ENCODE data around the gene ANXA2.
A peak's percentile ranks its signal among the peaks of the same experiment; 100 is the strongest.

Gene ANXA2

DNA sequence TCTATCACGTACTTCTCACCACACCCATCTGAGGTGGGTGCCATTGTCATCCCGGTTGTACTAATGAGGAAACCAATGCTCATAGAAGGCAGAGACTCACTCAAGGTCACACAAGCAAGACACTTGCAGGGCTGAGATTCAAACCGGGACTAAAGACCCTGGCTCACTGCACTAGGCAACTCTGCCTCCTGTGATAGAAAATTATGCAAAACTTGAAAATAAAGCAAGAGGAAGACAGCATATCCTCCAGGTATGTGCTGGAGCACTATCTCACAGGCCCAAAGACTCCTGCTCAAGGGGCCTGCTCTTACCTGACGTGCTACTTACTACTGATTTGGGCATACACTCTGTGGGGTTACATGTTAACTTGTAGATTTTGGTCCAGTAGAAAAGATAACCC, 25.6 kb downstream of the ANXA2 start:
- no peak for DNase-seq (ENCODE audit: low read depth in 4 of 4, low spot score in 1 of 4)

DNA sequence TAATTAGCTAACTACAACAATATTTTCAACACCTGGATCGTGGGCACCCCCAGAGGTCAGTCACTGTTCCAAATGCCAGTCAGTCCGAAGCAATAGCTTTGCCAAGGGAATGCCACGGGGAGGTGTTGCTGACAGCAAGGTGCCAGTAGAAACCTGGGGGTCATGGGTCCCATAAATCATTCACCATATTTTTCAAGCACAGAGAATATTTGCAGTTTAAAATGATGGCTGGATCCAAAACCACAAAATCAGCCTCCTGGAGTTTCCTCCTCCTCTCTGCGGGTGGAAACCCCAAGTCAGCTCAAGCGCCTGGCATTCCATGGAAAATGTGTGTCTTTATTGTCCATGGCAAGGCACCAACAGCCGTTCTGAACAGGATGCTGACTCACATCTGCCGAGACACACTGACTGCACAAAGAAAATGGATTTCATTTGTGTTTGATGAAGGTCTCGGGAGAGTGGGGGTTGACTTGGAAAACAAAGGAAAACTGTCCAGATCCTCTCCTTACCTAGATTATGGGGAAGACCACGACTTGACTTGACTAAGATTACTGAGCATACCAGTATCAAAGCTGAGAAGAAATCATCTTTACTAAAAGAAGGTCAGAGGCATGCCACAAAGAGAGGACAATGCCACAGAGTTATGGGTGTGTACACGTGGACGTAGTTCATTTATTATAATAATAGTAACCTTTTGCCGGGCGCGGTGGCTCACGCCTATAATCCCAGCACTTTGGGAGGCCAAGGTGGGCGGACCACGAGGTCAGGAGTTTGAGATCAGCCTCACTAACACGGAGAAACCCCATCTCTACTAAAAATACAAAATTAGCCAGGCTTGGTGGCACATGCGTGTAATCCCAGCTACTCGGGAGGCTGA, 26.4 kb downstream of the ANXA2 start:
- no peak for DNase-seq (ENCODE audit: low read depth in 4 of 4, low spot score in 1 of 4)

DNA sequence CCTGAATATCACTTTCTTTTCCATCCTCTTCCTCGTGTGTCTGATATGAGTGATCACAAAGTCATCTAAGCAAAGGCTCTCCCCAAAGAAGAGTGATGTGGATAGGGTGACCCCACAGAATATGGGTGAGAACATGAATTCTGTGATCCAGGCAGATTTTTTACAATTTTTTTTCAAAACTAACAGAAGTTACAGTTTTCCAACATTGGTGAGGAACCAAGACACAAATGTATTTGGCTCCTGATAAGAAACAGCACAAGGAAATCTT, 27.0 kb downstream of the ANXA2 start:
- no peak for DNase-seq (ENCODE audit: low read depth in 4 of 4, low spot score in 1 of 4)

GRCh38 chr15:60370105-60370868, 27.5 kb downstream of the ANXA2 start:
- no peak for DNase-seq (ENCODE audit: low read depth in 4 of 4, low spot score in 1 of 4)

GRCh38 chr15:60369696-60370095, 28.1 kb downstream of the ANXA2 start:
- no peak for DNase-seq (ENCODE audit: low read depth in 4 of 4, low spot score in 1 of 4)

DNA sequence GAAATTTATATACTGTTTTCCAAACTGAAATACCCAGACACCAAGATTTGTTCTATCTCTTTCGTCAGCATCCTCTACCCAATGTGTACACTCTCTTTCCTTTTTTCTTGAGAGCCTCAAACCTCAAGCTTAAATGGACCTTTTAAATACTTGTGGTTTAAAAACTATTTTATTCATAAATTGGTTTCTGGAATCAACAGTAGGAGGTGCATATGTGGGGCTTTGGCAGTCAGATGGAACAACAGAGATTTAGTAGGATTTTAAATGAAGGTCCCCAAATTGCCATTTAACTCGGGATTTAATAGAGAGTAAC, 33.2 kb downstream of the ANXA2 start:
- DNase-seq (ENCODE audit: low read depth in 4 of 4, low spot score in 1 of 4) = no peak

GRCh38 chr15:60363903-60364611, 33.7 kb downstream of the ANXA2 start:
- DNase-seq (ENCODE audit: low read depth in 4 of 4, low spot score in 1 of 4) = no peak

DNA sequence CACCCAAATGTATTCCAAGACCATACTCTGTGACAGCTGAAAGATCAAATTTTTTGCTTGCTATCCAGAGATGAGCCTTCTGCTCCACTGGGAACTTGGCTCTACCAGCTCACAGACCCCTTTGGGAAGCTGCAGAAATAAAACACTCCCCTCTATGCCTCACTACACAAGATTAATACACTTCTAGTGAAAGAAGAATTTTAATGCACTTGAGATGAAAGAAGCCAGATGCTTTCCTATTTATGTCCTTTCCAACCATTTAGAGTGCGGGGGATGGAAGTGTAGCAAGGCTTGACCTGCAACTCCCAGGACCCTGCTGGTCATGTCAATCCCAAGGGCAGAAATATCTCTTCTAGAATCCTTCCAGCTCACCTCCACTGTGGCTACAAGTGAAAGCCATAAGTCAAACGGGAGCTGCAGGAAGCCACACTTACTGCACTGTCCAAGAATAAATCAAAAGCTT, 34.7 kb downstream of the ANXA2 start:
- no peak for DNase-seq (ENCODE audit: low read depth in 4 of 4, low spot score in 1 of 4)

- DNase-seq (ENCODE audit: low read depth in 4 of 4, low spot score in 1 of 4) = peak in 3 of 4 experiments; percentile 8 to 33 (median 9)
Observed at GRCh38 chr15:60362321-60363086, 35.3 kb downstream of the ANXA2 start.

DNA sequence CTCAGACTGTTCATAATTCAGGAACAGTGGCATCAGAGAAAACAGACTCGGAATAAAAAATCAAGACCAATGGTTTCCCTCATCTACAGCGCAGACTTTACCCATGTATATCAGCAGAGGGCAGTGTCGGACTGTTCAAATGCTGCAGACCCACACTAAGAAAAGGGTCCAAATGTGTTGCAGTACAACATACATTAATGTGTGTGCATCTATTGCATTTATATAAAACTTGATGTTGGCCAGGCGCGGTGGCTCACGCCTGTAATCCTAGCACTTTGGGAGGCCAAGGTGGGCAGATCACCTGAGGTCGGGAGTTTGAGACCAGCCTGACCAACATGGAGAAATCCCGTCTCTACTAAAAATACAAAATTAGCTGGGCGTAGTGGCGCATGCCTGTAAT, 38.0 kb downstream of the ANXA2 start:
- DNase-seq (ENCODE audit: low read depth in 4 of 4, low spot score in 1 of 4) = peak in 2 of 4 experiments; percentile 10 to 20

DNA sequence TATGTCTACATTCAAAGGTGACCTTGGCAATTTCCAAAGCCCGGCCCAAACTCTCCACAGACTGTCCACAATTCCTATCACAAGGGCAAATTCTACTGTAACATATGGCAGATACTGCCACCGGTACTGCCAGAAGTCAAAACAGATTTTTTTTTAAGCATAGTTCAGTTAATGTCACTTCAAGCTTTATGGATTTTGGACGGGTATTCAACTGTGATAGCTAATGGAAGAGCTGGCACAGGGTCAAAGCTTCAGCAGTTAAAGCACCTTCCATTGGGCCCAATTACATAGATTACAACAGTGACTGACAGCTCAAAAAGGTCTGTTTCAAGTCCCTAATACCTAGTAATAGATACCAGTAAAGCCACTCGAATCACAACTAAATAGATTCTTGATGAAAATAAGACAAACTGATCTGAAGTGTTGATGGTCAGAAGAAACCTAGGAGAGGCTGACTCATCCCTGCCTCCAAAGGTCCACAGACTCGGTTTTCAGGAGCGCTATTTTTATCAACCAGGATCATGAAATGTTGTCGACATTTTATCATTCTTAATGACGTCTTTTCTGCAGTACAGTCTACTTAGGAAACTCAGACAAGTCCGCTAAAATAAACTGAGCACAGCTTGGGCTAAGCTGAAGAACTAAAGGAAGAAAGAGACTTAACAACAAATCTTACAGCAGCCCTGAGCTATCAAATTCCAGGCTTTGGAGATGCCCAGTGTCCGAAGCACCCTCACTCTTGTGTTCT, 38.7 kb downstream of the ANXA2 start:
- DNase-seq (ENCODE audit: low read depth in 4 of 4, low spot score in 1 of 4) = no peak

DNA sequence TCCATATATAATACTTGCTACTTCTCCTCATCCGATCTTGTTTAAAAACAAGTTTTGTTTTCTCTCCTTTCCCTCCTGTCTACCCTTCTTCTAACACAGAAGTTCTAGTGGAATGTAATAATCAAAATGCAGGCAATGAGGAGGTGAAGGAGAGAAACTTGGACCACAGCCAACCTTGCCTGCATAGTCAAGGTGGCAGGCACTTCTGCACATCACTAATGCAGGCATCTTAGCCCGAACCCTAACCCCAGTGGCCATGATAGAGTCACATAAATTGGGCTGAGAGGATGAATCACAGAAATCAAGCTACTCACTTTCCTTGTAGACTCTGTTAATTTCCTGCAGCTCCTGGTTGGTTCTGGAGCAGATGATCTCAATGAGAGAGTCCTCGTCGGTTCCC, 41.0 kb downstream of the ANXA2 start:
- no peak for DNase-seq (ENCODE audit: low read depth in 4 of 4, low spot score in 1 of 4)

DNA sequence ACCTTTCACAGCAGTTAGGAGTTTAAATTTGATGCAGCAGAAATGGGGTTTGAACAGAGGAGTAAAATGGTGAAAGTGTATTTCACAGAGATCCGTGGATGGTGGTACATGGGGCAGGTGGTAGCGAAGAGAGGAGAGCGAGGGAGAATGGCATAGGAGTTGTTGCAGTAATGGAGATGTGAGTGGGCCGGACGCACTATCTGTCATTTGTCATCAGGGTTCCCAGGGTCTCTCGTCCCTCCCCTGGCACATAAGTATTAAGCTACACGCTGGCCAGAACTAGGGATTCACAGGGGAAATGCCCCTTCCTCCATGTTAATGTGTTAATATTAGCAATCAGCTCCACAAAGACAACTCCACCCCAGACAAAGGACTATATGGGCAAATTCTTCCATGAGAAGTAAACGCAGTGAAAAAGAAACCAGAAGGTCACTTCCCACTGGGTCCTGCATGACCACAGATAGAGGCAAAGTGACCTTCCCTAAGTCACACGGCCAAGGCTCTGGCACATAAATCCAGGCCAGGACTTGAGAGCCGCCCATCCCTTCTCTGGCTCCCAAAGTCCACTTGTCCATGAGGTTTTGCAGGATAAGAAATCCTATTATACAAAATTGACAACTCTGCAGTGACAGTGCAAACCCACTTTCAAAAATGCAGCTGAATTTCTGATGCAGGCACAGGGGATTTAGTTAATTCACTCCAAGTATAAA, 42.5 kb downstream of the ANXA2 start:
- DNase-seq (ENCODE audit: low read depth in 4 of 4, low spot score in 1 of 4) = no peak

DNA sequence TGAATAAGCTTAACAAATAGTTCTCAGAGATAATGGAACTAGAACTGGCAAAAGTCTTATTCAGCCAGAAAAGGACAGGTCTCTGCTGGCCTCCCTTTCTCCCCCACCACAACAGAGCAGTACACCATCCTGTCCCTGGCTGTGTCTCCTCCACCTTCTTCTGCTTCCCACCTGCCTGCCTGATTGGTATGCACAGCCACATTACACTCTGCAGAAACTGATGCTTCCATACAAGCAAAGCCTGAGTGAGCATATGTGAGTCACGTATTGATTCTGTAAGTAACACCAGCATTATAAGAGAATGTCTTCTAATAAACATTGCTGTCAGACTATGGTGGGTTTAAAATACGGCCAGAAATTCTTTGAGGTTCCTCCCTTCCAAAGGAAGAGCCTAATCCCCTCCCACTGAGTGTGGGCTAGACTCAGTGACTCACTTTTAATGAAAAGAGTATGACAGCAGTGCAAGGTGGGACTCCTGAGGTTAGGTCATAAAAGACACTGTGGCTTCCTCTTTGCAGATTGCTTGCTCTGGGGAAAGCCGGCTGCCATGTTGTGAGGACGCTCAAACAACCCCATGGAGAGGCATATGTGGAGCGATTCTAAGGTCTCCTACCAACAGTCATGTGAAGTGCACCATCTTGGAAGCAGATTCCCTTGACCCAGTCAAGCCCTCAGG, 44.4 kb downstream of the ANXA2 start:
- DNase-seq (ENCODE audit: low read depth in 4 of 4, low spot score in 1 of 4) = no peak

DNA sequence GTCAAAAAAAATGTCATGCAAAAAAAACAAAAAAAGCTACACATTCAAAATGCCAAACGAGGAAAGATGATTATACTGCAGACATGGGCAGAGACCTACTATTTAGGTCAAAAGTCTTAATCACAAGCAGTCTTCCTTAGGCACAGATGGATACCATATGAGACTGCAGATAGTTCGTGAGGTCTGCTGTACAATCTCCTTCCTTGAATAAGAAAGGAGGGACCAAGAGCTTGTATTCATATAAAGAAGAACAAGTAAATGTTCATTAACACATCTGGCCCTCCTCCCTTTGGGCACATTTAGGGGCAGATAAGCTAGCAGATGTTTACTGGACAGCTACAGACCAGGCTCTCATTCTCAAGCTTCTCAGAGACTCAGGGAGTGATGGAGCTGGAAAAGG, 45.3 kb downstream of the ANXA2 start:
- DNase-seq (ENCODE audit: low read depth in 4 of 4, low spot score in 1 of 4) = no peak

- no peak for DNase-seq (ENCODE audit: low read depth in 4 of 4, low spot score in 1 of 4)
Observed at GRCh38 chr15:60351066-60351465, 46.7 kb downstream of the ANXA2 start.

DNA sequence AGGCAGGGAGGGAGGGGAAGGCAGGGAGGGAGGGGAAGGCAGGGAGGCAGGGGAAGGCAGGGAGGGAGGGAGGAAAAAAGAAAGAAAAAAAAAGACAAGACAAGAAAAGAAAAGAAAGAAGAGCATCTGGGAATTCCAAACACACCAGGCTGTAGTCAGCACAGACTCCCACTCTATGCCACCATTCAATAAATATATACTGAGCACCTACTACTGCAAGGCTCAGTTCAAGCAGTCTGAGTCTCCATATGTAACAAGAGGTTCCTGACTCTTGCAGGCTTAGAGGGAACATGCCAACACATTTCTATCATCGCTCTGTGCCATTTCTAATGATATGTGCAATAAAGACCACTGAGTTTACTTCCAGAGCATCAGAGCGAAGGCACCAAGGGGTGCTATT, 47.7 kb downstream of the ANXA2 start:
- DNase-seq (ENCODE audit: low read depth in 4 of 4, low spot score in 1 of 4) = no peak

GRCh38 chr15:60349589-60349988, 48.2 kb downstream of the ANXA2 start:
- DNase-seq (ENCODE audit: low read depth in 4 of 4, low spot score in 1 of 4) = no peak

DNA sequence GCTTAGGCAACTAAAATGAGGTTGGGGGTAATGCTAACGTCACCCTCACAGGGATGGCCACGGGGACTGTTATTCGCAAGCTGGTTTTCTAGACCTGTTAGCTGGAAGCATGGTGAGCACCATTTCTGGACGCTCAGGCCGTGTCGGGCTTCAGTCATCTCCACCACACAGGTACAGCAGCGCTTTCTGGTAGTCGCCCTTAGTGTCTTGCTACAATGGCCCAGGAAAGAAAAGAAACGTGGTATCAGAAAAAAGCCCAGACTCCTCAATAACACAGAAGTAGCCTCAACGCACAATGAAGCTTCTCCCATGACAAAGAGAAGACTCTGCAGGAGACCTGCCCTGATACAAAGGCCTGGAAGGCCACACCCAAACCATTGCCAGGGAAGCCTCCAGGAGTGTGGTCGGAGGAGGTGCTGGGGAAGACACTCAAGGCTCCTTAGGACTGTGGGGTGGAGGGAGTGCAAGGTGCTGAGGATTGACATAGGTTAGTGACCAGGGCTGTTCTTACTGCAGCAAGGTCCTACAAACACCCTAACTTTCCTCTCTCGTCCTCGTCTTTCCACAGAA, 50.2 kb downstream of the ANXA2 start:
- DNase-seq (ENCODE audit: low read depth in 4 of 4, low spot score in 1 of 4) = no peak
